MM.1S (cell line): ENCODE results near the gene DUSP3.

ENCODE experiments used
- DNase-seq: peaks from one replicate; pipeline ENCODE4 v3.0.0-alpha.2; 2015
- H2AFZ ChIP-seq: fragments of 300-600 bp; sonication (generic); 2 replicates; pipeline ENCODE4 v1.6.0; 2016; ENCODE audit warnings: antibody characterized with exemption, low read length
- H3F3A ChIP-seq: fragments of 300-600 bp; sonication (generic); 2 replicates; pipeline ENCODE4 v1.6.1; 2016; ENCODE audit warnings: mild to moderate bottlenecking, antibody characterized with exemption, low read length, moderate library complexity, mixed read lengths; ENCODE audit not compliant: insufficient read depth
- H3K27ac ChIP-seq: fragments of 300-600 bp; sonication (generic); 2 replicates; pipeline ENCODE4 v1.5.1; 2016; ENCODE audit warnings: mild to moderate bottlenecking, low read length
- H3K27me3 ChIP-seq: fragments of 300-600 bp; sonication (generic); replicated peaks from 2 replicates; pipeline ENCODE4 v1.6.0; 2016; ENCODE audit warnings: low read length; ENCODE audit not compliant: insufficient read depth
- H3K36me3 ChIP-seq: fragments of 300-600 bp; sonication (generic); replicated peaks from 2 replicates; pipeline ENCODE4 v1.6.1; 2016; ENCODE audit warnings: mild to moderate bottlenecking, low read length, mixed read lengths; ENCODE audit not compliant: insufficient read depth
- H3K4me1 ChIP-seq: fragments of 300-600 bp; sonication (generic); 2 replicates; pipeline ENCODE4 v1.6.1; 2016; ENCODE audit warnings: low read length, mixed read lengths
- H3K4me2 ChIP-seq: fragments of 300-600 bp; sonication (generic); 2 replicates; pipeline ENCODE4 v1.6.0; 2016; ENCODE audit warnings: low read depth, low read length
- H3K4me3 ChIP-seq: fragments of 300-600 bp; sonication (generic); 2 replicates; pipeline ENCODE4 v1.5.1; 2016; ENCODE audit warnings: low read length, mixed read lengths
- H3K79me2 ChIP-seq: fragments of 300-600 bp; sonication (generic); 2 replicates; pipeline ENCODE4 v1.6.1; 2016; ENCODE audit warnings: mixed run types, low read length, mixed read lengths
- H3K9ac ChIP-seq: fragments of 300-600 bp; sonication (generic); 2 replicates; pipeline ENCODE4 v1.6.1; 2016; ENCODE audit warnings: low read length, mixed read lengths
- H3K9me2 ChIP-seq: fragments of 300-600 bp; sonication (generic); replicated peaks from 2 replicates; pipeline ENCODE4 v1.6.1; 2016; ENCODE audit warnings: mild to moderate bottlenecking, low read length, mixed read lengths; ENCODE audit not compliant: insufficient read depth
- H3K9me3 ChIP-seq: fragments of 300-600 bp; sonication (generic); replicated peaks from 2 replicates; pipeline ENCODE4 v1.6.1; 2016; ENCODE audit warnings: mild to moderate bottlenecking, low read length, mixed read lengths; ENCODE audit not compliant: insufficient read depth
- H4K20me1 ChIP-seq: fragments of 300-600 bp; sonication (generic); 2 replicates; pipeline ENCODE4 v1.6.1; 2016; ENCODE audit warnings: mild to moderate bottlenecking, low read length, moderate library complexity, mixed read lengths; ENCODE audit not compliant: insufficient read depth
- EZH2 ChIP-seq: fragments of 300-600 bp; sonication (generic); optimal IDR thresholded peaks from 2 replicates; pipeline ENCODE3; 2017; ENCODE audit warnings: low read depth, mild to moderate bottlenecking, antibody characterized with exemption, low read length, mixed read lengths
- EZH2phosphoT487 ChIP-seq: fragments of 300-600 bp; sonication (generic); IDR thresholded peaks from 2 replicates; pipeline ENCODE4 v1.6.1; 2018; ENCODE audit warnings: antibody characterized with exemption, low read length
- TF ChIP-seq, protein P1 (sequence below): fragments of 300-600 bp; sonication (generic); IDR thresholded peaks from 2 replicates; pipeline ENCODE4 v1.5.1; 2016; ENCODE audit warnings: antibody characterized with exemption, low read length, mixed read lengths

The DUSP3 gene

DNA sequence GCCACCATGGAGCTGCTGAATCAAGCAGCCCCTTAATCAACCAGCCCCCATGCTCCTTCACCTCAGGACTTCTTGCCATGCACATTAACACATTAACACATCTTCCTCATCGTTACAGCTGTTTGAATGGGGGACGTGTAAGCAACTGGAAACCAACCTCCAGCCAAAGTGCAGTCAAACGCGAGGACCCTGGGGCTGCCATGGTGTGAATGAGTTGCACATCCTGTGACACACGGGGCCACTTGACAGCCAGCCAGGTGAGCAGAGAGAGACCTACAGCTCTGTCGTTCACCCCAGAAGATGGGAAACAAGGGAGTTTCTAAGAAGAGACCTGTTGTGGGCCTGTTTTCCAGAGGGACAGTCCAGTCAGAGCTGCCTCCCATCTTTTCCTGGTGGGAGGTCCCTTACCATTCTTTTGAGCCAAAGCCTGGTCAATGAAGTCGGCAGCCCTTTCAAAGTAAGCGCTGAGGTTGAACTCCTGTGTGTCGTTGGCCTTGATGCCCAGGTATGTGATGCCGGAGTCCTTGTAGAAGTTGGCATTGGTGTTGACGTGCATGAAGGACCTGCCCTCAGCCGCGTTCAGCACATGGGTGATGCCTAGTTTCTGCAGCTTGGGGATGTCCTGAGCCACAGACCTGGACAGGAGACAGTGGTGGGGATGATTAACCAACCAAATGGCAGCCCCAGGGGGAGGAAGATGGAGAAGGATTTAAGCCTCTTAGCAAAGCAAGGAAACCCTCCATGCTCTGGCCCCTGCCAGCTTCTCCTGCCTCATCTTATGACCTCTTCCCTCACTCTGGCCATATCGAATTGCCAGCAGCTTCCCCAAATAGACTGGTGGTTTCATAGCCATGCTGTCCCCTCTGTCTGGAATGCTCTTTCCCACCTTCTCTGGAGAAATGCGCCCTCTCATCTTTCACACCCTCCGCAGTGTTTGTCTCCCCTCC lies 4.2 kb downstream of the DUSP3 start:
- TF ChIP-seq EZH2 (no peak), EZH2phosphoT487 (no peak)
- TF ChIP-seq, protein P1, sequence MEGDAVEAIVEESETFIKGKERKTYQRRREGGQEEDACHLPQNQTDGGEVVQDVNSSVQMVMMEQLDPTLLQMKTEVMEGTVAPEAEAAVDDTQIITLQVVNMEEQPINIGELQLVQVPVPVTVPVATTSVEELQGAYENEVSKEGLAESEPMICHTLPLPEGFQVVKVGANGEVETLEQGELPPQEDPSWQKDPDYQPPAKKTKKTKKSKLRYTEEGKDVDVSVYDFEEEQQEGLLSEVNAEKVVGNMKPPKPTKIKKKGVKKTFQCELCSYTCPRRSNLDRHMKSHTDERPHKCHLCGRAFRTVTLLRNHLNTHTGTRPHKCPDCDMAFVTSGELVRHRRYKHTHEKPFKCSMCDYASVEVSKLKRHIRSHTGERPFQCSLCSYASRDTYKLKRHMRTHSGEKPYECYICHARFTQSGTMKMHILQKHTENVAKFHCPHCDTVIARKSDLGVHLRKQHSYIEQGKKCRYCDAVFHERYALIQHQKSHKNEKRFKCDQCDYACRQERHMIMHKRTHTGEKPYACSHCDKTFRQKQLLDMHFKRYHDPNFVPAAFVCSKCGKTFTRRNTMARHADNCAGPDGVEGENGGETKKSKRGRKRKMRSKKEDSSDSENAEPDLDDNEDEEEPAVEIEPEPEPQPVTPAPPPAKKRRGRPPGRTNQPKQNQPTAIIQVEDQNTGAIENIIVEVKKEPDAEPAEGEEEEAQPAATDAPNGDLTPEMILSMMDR = no peak
- no peaks in the 10 kb centered on the region for H4K20me1 ChIP-seq
- no peak for DNase-seq
- peaks cover 5% of the 10 kb centered on the region; the same call in 1 of the 2 replicates for H3K4me1 ChIP-seq
- H3K27ac ChIP-seq = no peak overlapping the region
- no peaks in the 10 kb centered on the region for H3F3A ChIP-seq
- no peaks in the 10 kb centered on the region for H3K9me2 ChIP-seq
- H3K4me3 ChIP-seq = no peak overlapping the region
- no peak overlapping the region for H2AFZ ChIP-seq
- H3K9me3 ChIP-seq = no peaks in the 10 kb centered on the region
- H3K79me2 ChIP-seq = no peaks in the 10 kb centered on the region
- H3K9ac ChIP-seq = no peak overlapping the region
- peaks cover 5% of the 10 kb centered on the region for H3K27me3 ChIP-seq
- H3K4me2 ChIP-seq = no peak overlapping the region
- no peaks in the 10 kb centered on the region for H3K36me3 ChIP-seq

DNA sequence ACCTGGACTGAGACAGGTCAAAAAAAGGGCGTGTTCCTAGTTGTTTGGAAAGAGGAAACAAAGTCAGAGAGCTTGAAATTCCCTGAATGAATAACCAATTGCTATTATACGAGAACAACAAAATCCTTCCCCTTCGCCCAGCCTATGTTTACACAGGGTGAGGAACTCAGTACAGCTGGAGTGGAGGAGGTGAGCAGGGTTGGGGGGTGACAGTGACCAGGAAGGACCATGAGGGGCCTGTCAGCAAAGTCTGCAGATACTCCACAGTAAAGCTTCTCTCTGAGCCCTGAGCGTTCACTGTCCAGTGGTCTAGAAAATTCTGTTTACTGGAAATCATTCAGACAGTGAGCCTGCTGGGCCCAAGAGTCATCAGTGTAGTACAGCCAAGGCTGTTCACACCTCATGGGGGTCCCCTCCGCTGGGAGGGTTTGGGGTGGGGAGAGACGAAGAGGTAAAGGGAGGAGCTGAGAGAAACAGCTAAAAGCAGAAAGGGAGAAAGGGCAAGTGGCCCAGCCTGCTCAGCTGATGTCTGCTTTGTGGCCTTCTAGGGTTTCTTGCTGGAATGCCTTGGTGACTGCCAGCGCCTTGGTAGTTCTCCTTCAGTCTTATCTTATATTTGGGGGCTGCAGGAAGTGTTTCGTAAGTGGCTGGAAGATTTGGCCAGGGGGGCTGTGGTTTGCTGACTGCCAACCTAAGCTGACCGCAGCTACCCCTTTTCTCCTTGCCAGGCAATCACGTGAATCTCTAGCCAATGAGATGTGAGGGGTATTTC lies 5.7 kb downstream of the DUSP3 start:
- H3K4me1 ChIP-seq = peaks cover 8% of the 10 kb centered on the region
- H3K9me3 ChIP-seq = no peaks in the 10 kb centered on the region
- DNase-seq = no peak
- no peaks in the 10 kb centered on the region for H3F3A ChIP-seq
- no peaks in the 10 kb centered on the region for H3K36me3 ChIP-seq
- H4K20me1 ChIP-seq = no peaks in the 10 kb centered on the region
- no peaks in the 10 kb centered on the region for H3K9me2 ChIP-seq
- no peak overlapping the region for H3K27ac ChIP-seq
- no peak overlapping the region for H3K4me2 ChIP-seq
- no peak overlapping the region for H3K4me3 ChIP-seq
- H3K27me3 ChIP-seq = no peaks in the 10 kb centered on the region
- no peaks in the 10 kb centered on the region for H3K79me2 ChIP-seq
- TF ChIP-seq EZH2 = no peak
- TF ChIP-seq EZH2phosphoT487 = no peak
- TF ChIP-seq, protein P1 = no peak
- H2AFZ ChIP-seq = no peak overlapping the region
- H3K9ac ChIP-seq = no peak overlapping the region

DNA sequence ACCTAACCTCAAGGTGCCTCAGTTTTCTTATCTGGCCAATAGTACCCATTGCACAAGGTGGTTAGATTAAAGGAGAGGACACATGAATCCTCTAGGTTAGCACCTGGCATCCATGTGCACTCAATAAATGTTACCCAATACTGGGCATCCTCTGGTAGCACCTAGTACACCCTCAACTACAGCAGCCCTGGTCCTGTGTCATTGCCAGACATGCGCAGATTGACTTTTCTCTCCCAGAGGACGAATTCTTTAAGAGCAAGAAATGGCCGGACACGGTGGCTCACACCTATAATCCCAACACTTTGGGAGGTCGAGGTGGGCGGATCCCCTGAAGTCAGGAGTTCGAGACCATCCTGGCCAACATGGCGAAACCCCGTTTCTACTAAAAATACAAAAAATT lies 7.3 kb downstream of the DUSP3 start:
- no peaks in the 10 kb centered on the region for H3K36me3 ChIP-seq
- no peaks in the 10 kb centered on the region for H3K27me3 ChIP-seq
- H3K4me2 ChIP-seq = no peak overlapping the region
- no peak overlapping the region for H2AFZ ChIP-seq
- no peak overlapping the region for H3K27ac ChIP-seq
- no peak for DNase-seq
- no peaks in the 10 kb centered on the region for H3K9me3 ChIP-seq
- peaks cover 13% of the 10 kb centered on the region for H3K4me1 ChIP-seq
- H3K9me2 ChIP-seq = no peaks in the 10 kb centered on the region
- TF ChIP-seq, protein P1 = no peak
- TF ChIP-seq EZH2 = no peak
- TF ChIP-seq EZH2phosphoT487 = no peak
- H3K9ac ChIP-seq = no peak overlapping the region
- H3F3A ChIP-seq = no peaks in the 10 kb centered on the region
- H4K20me1 ChIP-seq = no peaks in the 10 kb centered on the region
- H3K79me2 ChIP-seq = no peaks in the 10 kb centered on the region
- H3K4me3 ChIP-seq = no peak overlapping the region
